HCT116 (cell line): Measurements from ENCODE around the gene RCBTB2. TPM values are rescaled to one million over a fixed set of nuclear protein-coding genes. Genes with fewer than 3 reads are reported as not detected.

Experiments
- ATAC-seq: fragments of 200-7000 bp; cut with Tn5 transposase; 2 replicates; pipeline ENCODE4 v1.9.1; 2020; ENCODE audit warnings: mild to moderate bottlenecking, moderate library complexity
- BruUV-seq: library from RNA; stranded (reverse); fragments of 400-500 nt; replicated peaks from 2 replicates; lab custom pipeline; 2021; lab: Mats Ljungman, UMichigan
- CTCF ChIA-PET: fragments of 300-600 bp; sonication (Branson Sonifier 250); formaldehyde crosslinking; loops from one replicate; lab custom pipeline; 2021; ENCODE audit warnings: antibody characterized with exemption; lab: Charles Lee
- POLR2A ChIA-PET: fragments of 300-600, 350-600 bp; sonication (Branson Sonifier 250); formaldehyde crosslinking; loops from one replicate; lab custom pipeline; 2021; ENCODE audit warnings: antibody characterized with exemption; lab: Charles Lee
- RAD21 ChIA-PET, 2 experiments: fragments of 300-600 bp; sonication (Branson Sonifier 250); formaldehyde crosslinking; loops; one replicate each; lab custom pipeline; 2023; ENCODE audit warnings: low total read pairs in 2 of 2; ENCODE audit not compliant: uncharacterized antibody in 2 of 2, unreplicated experiment in 2 of 2, low non-redundant PET in 1 of 2; lab: Charles Lee
- DNase-seq: peaks from one replicate; pipeline ENCODE4 v3.0.0-alpha.2; 2010; ENCODE audit warnings: low read depth, low spot score
- H2AFZ ChIP-seq: fragments of 200-600 bp; shearing (Covaris generic), sonication (generic); 2 replicates; pipeline ENCODE4 v1.6.1; 2017; ENCODE audit warnings: low read depth, mixed run types, mixed read lengths, antibody characterized with exemption, low read length; ENCODE audit not compliant: poor library complexity, severe bottlenecking
- H3K27ac ChIP-seq: 2 replicates; pipeline ENCODE4 v1.5.1; 2012; ENCODE audit warnings: low read depth, low read length
- H3K27me3 ChIP-seq: fragments of 200-600 bp; sonication (generic); 2 replicates; pipeline ENCODE4 v1.6.1; 2016; ENCODE audit warnings: mixed run types, low read length, mixed read lengths; ENCODE audit not compliant: insufficient read depth
- H3K36me3 ChIP-seq, 2 experiments: fragments of 200-500 bp in 1 of 2; fragments of 200-600 bp in 1 of 2; sonication (Bioruptor generic) in 1 of 2; sonication (generic) in 1 of 2; 2 replicates each; pipeline versions ENCODE4 v1.5.1 to v1.6.1; 2014 to 2016; ENCODE audit warnings: low read length in 2 of 2, inconsistent platforms in 1 of 2, mixed read lengths in 1 of 2, mixed run types in 1 of 2; ENCODE audit not compliant: insufficient read depth in 2 of 2, control insufficient read depth in 1 of 2
- H3K4me1 ChIP-seq, 2 experiments: fragments of 200-600 bp in 1 of 2; sonication (generic) in 1 of 2; 2 replicates each; pipeline versions ENCODE4 v1.5.1 to v1.6.1; 2012 to 2017; ENCODE audit warnings: low read length in 2 of 2, inconsistent platforms in 1 of 2, mild to moderate bottlenecking in 1 of 2, mixed read lengths in 1 of 2, mixed run types in 1 of 2, moderate library complexity in 1 of 2; ENCODE audit not compliant: insufficient read depth in 2 of 2, control insufficient read depth in 1 of 2
- H3K4me2 ChIP-seq: fragments of 200-600 bp; sonication (generic); 2 replicates; pipeline ENCODE4 v1.6.1; 2017; ENCODE audit warnings: mixed run types, low read length, mixed read lengths
- H3K4me3 ChIP-seq, 2 experiments: fragments of 200-600 bp in 1 of 2; sonication (generic) in 1 of 2; replicated peaks in 1 of 2; 2 replicates each; pipeline ENCODE4 v1.5.1; 2011 to 2016; ENCODE audit warnings: low read length in 2 of 2, control low read depth in 1 of 2, low read depth in 1 of 2, mild to moderate bottlenecking in 1 of 2, mixed read lengths in 1 of 2, mixed run types in 1 of 2
- H3K79me2 ChIP-seq: fragments of 200-600 bp; sonication (generic); 2 replicates; pipeline ENCODE4 v1.6.1; 2017; ENCODE audit warnings: mild to moderate bottlenecking, mixed run types, low read length, moderate library complexity, mixed read lengths; ENCODE audit not compliant: insufficient read depth
- H3K9ac ChIP-seq: fragments of 200-600 bp; sonication (generic); 2 replicates; pipeline ENCODE4 v1.6.1; 2016; ENCODE audit warnings: low read length, mixed read lengths
- H3K9me2 ChIP-seq: fragments of 200-600 bp; sonication (generic), shearing (Covaris generic); 2 replicates; pipeline ENCODE4 v1.6.1; 2017; ENCODE audit warnings: mixed run types, mild to moderate bottlenecking, moderate library complexity; ENCODE audit not compliant: insufficient read depth
- H3K9me3 ChIP-seq, 2 experiments: fragments of 200-500 bp in 1 of 2; fragments of 200-600 bp in 1 of 2; sonication (Bioruptor generic) in 1 of 2; sonication (generic) in 1 of 2; 2 replicates each; pipeline ENCODE4 v1.6.1; 2014 to 2017; ENCODE audit warnings: low read length in 2 of 2, mixed read lengths in 2 of 2, inconsistent platforms in 1 of 2, low read depth in 1 of 2, mild to moderate bottlenecking in 1 of 2, mixed run types in 1 of 2, moderate library complexity in 1 of 2; ENCODE audit not compliant: control insufficient read depth in 1 of 2, insufficient read depth in 1 of 2
- H4K20me1 ChIP-seq: fragments of 200-600 bp; sonication (generic), shearing (Covaris generic); 2 replicates; pipeline ENCODE4 v1.6.1; 2017; ENCODE audit warnings: mixed run types, mild to moderate bottlenecking, moderate library complexity; ENCODE audit not compliant: insufficient read depth
- FOSL1 ChIP-seq: IDR thresholded peaks from 2 replicates; pipeline ENCODE4 v1.6.1; 2012; ENCODE audit warnings: low read depth
- POLR2A ChIP-seq: IDR thresholded peaks from 2 replicates; pipeline ENCODE4 v1.7.0; 2011; ENCODE audit warnings: borderline replicate concordance; ENCODE audit not compliant: insufficient read depth, insufficient read length; ENCODE audit errors: extremely low read depth
- RAD21 ChIP-seq: IDR thresholded peaks from 2 replicates; pipeline ENCODE4 v1.6.1; 2012; ENCODE audit warnings: low read depth, mild to moderate bottlenecking
- SIN3A ChIP-seq: IDR thresholded peaks from 2 replicates; pipeline ENCODE4 v1.6.1; 2012; ENCODE audit warnings: low read depth
- SRF ChIP-seq: IDR thresholded peaks from 2 replicates; pipeline ENCODE4 v1.6.1; 2012; ENCODE audit warnings: low read depth
- ZBTB33 ChIP-seq: IDR thresholded peaks from 2 replicates; pipeline ENCODE4 v1.6.1; 2011; ENCODE audit warnings: mild to moderate bottlenecking, low read length, moderate library complexity; ENCODE audit not compliant: insufficient replicate concordance; ENCODE audit errors: extremely low read depth
- ZFX ChIP-seq: fragments of 450-650 bp; IDR thresholded peaks from 2 replicates; pipeline ENCODE4 v1.6.1; 2017
- intact Hi-C: fragments of 100-400 bp; cut with micrococcal nuclease; formaldehyde crosslinking; loops from 2 replicates; pipeline ENCODE4 v1.10.0; 2022
- total RNA-seq: library from RNA; stranded (reverse); gene quantifications from one replicate; pipeline ENCODE4 v1.2.1, GENCODE V29; 2021; ENCODE audit not compliant: unreplicated experiment
- TF ChIP-seq, protein P1 (sequence below): IDR thresholded peaks from 2 replicates; pipeline ENCODE4 v1.6.1; 2012; ENCODE audit warnings: low read depth

Gene RCBTB2
- total RNA-seq, 1 experiment from 2014 or later = 1.3 TPM

DNA sequence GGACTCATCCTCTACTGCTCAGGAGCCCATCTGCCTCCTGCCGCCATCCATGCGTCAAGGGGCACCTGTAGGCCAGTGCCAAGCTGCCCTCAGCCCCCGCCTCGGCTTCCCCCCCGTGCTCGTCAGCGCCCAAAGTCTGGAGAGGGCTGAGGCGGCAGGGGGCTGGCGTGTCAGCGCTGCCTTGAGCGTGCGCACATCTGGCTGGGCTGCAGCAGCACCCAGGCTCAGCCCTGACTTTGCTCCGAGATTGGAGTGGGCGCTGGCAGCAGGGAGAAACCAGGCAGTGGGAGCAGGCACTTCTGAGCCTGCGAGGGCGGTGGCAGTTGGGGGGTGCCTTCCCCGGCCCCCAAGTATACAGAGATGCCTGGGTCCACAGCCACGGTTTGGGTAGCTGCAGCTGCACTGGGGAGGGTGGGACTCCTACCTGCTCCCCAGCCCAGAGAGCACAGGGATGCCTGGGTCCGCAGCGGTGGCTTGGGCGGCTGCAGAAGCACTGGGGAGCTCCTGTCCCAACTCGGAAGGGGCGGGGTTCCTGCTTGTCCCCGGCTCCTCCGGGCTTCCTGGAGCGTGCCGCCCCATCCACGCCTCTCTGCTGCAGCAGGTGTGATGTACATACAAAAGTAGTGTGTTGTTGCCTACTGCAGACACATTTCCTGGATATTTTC is 75.2 kb downstream of the RCBTB2 start:
- H3K4me1 ChIP-seq = no peaks in the 10 kb centered on the region
- no peak for DNase-seq
- no peaks in the 10 kb centered on the region for H3K79me2 ChIP-seq
- H3K9ac ChIP-seq = no peak overlapping the region
- intact Hi-C loops = no loop called here
- no peaks in the 10 kb centered on the region for H3K27me3 ChIP-seq
- H3K36me3 ChIP-seq = peaks cover 0 to 3% of the 10 kb centered on the region in 2 experiments; a peak in 1 of 4 replicates
- CTCF ChIA-PET = no interaction called here
- no TSS peak for BruUV-seq
- POLR2A ChIA-PET = no interaction called here
- no peaks in the 10 kb centered on the region for H3K9me2 ChIP-seq
- no peaks in the 10 kb centered on the region for H4K20me1 ChIP-seq
- no peak for ATAC-seq
- no peak for TF ChIP-seq ZBTB33
- TF ChIP-seq SRF = no peak
- TF ChIP-seq, protein P1, sequence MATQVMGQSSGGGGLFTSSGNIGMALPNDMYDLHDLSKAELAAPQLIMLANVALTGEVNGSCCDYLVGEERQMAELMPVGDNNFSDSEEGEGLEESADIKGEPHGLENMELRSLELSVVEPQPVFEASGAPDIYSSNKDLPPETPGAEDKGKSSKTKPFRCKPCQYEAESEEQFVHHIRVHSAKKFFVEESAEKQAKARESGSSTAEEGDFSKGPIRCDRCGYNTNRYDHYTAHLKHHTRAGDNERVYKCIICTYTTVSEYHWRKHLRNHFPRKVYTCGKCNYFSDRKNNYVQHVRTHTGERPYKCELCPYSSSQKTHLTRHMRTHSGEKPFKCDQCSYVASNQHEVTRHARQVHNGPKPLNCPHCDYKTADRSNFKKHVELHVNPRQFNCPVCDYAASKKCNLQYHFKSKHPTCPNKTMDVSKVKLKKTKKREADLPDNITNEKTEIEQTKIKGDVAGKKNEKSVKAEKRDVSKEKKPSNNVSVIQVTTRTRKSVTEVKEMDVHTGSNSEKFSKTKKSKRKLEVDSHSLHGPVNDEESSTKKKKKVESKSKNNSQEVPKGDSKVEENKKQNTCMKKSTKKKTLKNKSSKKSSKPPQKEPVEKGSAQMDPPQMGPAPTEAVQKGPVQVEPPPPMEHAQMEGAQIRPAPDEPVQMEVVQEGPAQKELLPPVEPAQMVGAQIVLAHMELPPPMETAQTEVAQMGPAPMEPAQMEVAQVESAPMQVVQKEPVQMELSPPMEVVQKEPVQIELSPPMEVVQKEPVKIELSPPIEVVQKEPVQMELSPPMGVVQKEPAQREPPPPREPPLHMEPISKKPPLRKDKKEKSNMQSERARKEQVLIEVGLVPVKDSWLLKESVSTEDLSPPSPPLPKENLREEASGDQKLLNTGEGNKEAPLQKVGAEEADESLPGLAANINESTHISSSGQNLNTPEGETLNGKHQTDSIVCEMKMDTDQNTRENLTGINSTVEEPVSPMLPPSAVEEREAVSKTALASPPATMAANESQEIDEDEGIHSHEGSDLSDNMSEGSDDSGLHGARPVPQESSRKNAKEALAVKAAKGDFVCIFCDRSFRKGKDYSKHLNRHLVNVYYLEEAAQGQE = no peak
- TF ChIP-seq ZFX = no peak
- no peak for TF ChIP-seq RAD21
- no peak for TF ChIP-seq SIN3A
- TF ChIP-seq FOSL1 = no peak
- TF ChIP-seq POLR2A = no peak
- RAD21 ChIA-PET = no interaction called here
- no peak overlapping the region for H3K4me2 ChIP-seq
- no peak overlapping the region for H3K4me3 ChIP-seq
- no peak overlapping the region for H3K27ac ChIP-seq
- no peaks in the 10 kb centered on the region for H3K9me3 ChIP-seq
- H2AFZ ChIP-seq = no peak overlapping the region
